BE2C (cell line): ENCODE data around the gene DNAJB13.
"Not testable (repeated sequence)": the region's sequence is repeated elsewhere in the genome, so short reads cannot be mapped to it uniquely, and the experiment has no call there.

Source experiments
- DNase-seq: peaks from one replicate; pipeline ENCODE4 v3.0.0-alpha.2; 2020
- H3K27me3 ChIP-seq: fragments of 250-450 bp; sonication (Bioruptor Pico); 2 replicates; pipeline ENCODE4 v1.5.1; 2020; ENCODE audit warnings: mild to moderate bottlenecking
- H3K36me3 ChIP-seq: fragments of 250-450 bp; sonication (Bioruptor Pico); 2 replicates; pipeline ENCODE4 v1.5.1; 2020; ENCODE audit warnings: mild to moderate bottlenecking
- H3K4me1 ChIP-seq: fragments of 250-450 bp; sonication (Bioruptor Pico); 2 replicates; pipeline ENCODE4 v1.5.1; 2020
- H3K4me3 ChIP-seq: 2 replicates; pipeline ENCODE4 v1.5.1; 2011; ENCODE audit warnings: low read depth, low read length
- H3K9me3 ChIP-seq: fragments of 250-450 bp; sonication (Bioruptor Pico); 2 replicates; pipeline ENCODE4 v1.5.1; 2020
- TF ChIP-seq, protein P1 (sequence below): IDR thresholded peaks from 2 replicates; pipeline ENCODE4 v1.5.1; 2012; ENCODE audit warnings: mild to moderate bottlenecking, low read depth, low read length

The DNAJB13 gene

DNA sequence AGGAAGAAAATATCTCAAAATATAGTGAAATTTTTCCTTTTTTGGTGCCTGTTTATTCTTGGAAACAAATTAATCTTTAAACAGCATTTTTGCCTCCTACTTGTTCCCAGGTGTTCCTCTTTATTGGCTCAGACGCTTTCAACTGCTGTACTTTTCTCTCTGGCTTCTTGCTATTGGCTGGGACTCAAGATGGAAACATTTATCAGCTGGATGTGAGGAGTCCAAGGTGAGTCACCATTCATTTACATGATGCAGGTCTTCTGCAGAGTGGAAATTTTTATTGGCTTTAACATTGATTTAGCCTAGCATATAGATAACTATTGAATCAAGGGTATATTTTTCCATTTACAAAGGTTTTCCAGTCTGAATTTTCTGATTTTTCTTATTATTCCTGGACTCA, 34.4 kb upstream of the DNAJB13 start:
- Histone ChIP-seq H3K4me1 (no peaks in the 10 kb centered on the region), H3K36me3 (peaks cover 18% of the 10 kb centered on the region), H3K27me3 (no peaks in the 10 kb centered on the region), H3K4me3 (no peak overlapping the region), H3K9me3 (no peaks in the 10 kb centered on the region)
- TF ChIP-seq, protein P1, sequence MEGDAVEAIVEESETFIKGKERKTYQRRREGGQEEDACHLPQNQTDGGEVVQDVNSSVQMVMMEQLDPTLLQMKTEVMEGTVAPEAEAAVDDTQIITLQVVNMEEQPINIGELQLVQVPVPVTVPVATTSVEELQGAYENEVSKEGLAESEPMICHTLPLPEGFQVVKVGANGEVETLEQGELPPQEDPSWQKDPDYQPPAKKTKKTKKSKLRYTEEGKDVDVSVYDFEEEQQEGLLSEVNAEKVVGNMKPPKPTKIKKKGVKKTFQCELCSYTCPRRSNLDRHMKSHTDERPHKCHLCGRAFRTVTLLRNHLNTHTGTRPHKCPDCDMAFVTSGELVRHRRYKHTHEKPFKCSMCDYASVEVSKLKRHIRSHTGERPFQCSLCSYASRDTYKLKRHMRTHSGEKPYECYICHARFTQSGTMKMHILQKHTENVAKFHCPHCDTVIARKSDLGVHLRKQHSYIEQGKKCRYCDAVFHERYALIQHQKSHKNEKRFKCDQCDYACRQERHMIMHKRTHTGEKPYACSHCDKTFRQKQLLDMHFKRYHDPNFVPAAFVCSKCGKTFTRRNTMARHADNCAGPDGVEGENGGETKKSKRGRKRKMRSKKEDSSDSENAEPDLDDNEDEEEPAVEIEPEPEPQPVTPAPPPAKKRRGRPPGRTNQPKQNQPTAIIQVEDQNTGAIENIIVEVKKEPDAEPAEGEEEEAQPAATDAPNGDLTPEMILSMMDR, result no peak
- no peak for DNase-seq

DNA sequence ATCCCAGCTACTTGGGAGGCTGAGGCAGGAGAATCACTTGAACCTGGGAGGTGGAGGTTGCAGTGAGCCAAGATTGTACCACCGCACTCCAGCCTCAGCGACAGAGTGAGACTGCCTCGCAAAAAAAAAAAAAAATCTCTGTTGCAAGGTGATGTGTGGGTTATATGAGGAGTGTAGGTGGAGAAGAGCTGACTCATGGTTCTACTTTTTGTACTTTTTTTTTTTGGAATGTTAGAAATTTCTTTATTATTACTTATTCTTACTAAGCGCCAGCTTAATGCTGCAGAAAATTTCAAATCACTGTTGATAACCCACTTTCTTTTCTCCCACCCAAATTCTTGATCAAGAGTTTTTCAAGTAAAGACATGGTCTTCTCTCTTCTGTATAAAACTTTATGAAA, 29.6 kb upstream of the DNAJB13 start:
- TF ChIP-seq, protein P1, result no peak
- Histone ChIP-seq H3K27me3 (no peaks in the 10 kb centered on the region), H3K36me3 (peaks cover 11% of the 10 kb centered on the region; the same call in 1 of the 2 replicates), H3K9me3 (no peaks in the 10 kb centered on the region), H3K4me1 (no peaks in the 10 kb centered on the region), H3K4me3 (no peak overlapping the region)
- no peak for DNase-seq

DNA sequence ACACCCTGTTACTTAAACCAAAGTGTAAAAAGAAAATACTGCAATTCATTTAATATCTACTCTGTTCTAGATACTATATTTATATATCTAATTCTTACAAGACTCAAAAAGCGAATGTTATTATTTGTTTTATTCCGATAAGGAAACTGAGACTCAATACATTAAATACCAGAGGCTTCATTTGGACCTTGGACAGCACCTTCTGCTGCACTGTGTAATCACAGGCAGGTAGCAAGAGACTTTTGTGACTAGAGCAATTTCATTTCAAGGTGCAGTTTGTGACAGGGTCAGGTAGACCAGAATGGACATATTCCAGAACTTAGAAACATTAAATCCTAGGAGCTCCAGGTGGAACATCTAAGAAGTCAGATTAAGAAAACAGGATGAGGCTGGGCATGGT, 21.4 kb upstream of the DNAJB13 start:
- Histone ChIP-seq H3K36me3 (peaks cover 4% of the 10 kb centered on the region), H3K4me1 (peaks cover 2% of the 10 kb centered on the region; the same call in 1 of the 2 replicates), H3K27me3 (no peaks in the 10 kb centered on the region), H3K9me3 (no peaks in the 10 kb centered on the region), H3K4me3 (no peak overlapping the region)
- TF ChIP-seq, protein P1, result no peak
- DNase-seq, result no peak

DNA sequence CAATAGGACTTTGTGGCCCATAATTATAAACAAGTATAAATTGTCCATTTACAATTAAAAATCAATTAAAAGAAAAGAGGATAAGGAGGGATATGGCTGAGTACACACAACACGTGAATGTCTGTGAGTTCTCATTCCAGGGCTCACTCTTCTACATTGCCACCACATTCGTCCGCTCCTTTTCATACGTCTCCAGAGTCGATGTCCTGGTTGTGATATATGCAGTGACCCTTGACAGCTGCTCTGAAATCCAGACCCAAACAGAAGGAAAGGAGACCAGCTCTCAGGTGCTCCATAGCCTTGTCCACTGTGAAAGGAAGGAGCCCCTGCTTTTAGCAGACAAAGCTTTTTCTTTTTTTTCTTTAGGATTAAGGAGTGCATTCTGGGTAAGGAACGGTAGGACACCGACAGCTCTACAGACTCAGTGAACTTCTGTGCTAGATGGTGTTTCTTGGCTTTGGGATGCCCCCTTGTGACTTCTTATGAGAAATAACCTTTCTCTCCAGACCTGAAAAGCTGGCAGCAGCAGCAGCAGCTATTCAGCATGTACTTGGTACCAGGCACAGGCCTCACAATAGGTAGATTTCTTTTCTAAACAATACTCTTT, 19.7 kb upstream of the DNAJB13 start:
- H3K4me3 ChIP-seq, result no peak overlapping the region
- peaks cover 2% of the 10 kb centered on the region; the same call in 1 of the 2 replicates for H3K4me1 ChIP-seq
- DNase-seq, result peak; percentile 60
- TF ChIP-seq, protein P1, result peak; percentile 74
- no peaks in the 10 kb centered on the region for H3K9me3 ChIP-seq
- peaks cover 4% of the 10 kb centered on the region for H3K36me3 ChIP-seq
- H3K27me3 ChIP-seq, result no peaks in the 10 kb centered on the region

DNA sequence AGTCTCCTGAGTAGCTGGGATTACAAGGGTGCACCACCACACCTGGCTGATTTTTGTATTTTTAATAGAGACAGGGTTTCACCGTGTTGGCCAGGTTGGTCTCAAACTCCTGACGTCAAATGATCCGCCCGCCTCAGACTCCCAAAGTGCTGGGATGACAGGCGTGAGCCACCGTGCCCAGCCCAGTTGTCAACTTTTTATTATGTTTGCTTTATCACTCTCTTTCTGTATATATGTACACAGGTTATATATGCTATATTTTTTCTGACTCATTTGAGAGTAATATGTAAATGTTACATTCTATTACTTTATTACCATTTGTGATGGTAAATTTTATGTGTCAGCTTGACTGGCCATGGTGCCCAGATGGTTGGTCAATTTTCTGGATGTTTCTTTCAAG, 18.9 kb upstream of the DNAJB13 start:
- no peak overlapping the region for H3K4me3 ChIP-seq
- H3K27me3 ChIP-seq, result no peaks in the 10 kb centered on the region
- TF ChIP-seq, protein P1, result no peak
- H3K4me1 ChIP-seq, result peaks cover 2% of the 10 kb centered on the region; the same call in 1 of the 2 replicates
- no peak for DNase-seq
- H3K36me3 ChIP-seq, result peaks cover 4% of the 10 kb centered on the region
- H3K9me3 ChIP-seq, result no peaks in the 10 kb centered on the region

DNA sequence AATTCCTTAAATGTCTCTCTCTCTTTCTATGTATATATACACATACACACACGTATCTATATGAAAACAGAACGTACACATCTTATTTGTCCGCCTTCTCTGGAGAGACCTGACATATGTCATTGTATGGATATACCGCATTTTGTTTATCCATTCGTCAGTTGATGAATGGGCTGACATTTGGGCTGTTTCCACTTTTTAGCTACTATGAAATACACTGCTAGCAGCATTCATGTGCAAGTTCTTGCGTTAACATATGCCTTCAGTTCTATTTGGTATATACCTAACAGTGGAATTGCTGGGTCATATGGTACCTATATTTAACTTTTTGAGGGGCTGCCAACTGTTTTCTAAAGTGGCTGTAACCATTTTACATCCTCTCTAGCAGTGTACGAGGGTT, 18.0 kb upstream of the DNAJB13 start:
- H3K36me3 ChIP-seq, result peaks cover 4% of the 10 kb centered on the region
- H3K9me3 ChIP-seq, result no peaks in the 10 kb centered on the region
- TF ChIP-seq, protein P1, result no peak
- H3K4me1 ChIP-seq, result peaks cover 2% of the 10 kb centered on the region; the same call in 1 of the 2 replicates
- no peak overlapping the region for H3K4me3 ChIP-seq
- DNase-seq, result no peak
- H3K27me3 ChIP-seq, result no peaks in the 10 kb centered on the region

DNA sequence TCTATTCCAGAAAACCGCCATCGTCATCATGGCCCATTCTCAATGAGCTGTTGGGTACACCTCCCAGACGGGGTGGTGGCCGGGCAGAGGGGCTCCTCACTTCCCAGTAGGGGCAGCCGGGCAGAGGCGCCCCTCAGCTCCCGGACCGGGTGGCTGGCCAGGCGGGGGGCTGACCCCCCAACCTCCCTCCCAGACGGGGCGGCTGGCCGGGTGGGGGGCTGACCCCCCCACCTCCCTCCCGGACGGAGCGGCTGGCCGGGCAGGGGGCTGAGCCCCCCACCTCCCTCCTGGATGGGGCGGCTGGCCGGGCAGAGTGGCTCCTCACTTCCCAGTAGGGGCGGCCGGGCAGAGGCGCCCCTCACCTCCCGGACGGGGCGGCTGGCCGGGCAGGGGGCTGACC, 14.8 kb upstream of the DNAJB13 start:
- H3K4me1 ChIP-seq, H3K27me3 ChIP-seq, H3K9me3 ChIP-seq, H3K36me3 ChIP-seq, DNase-seq, H3K4me3 ChIP-seq: not testable (repeated sequence)
